Upper lobe of left lung (tissue), 6 donors: ENCODE results near the gene PANX1. TPM values are rescaled to one million over a fixed set of nuclear protein-coding genes. Genes with fewer than 3 reads are reported as not detected.

ENCODE experiments used
- ATAC-seq, 2 donors: fragments of 200-7000 bp; cut with Tn5 transposase; one replicate each; pipeline ENCODE4 v1.9.1; 2022; ENCODE audit warnings: mild to moderate bottlenecking in 2 of 2, moderate library complexity in 2 of 2; ENCODE audit not compliant: low FRiP score in 2 of 2
- DNase-seq, 2 donors: peaks; one replicate each; pipeline ENCODE4 v3.0.0-alpha.2; 2019 to 2020
- H3K27ac ChIP-seq, 4 donors: fragments of 200-600 bp; sonication (generic); one replicate each; pipeline ENCODE4 v1.5.1; 2016 to 2019
- H3K27me3 ChIP-seq, 4 donors: fragments of 200-600 bp; sonication (generic); one replicate each; pipeline ENCODE4 v1.5.1; 2017 to 2019
- H3K36me3 ChIP-seq, 4 donors: fragments of 200-600 bp; sonication (generic); one replicate each; pipeline ENCODE4 v1.5.1; 2016 to 2019
- H3K4me1 ChIP-seq, 4 donors: fragments of 200-600 bp; sonication (generic); one replicate each; pipeline ENCODE4 v1.5.1; 2018 to 2019
- H3K4me3 ChIP-seq, 4 donors: fragments of 200-600 bp; sonication (generic); one replicate each; pipeline ENCODE4 v1.5.1; 2017 to 2019; ENCODE audit warnings: mild to moderate bottlenecking in 2 of 4, moderate library complexity in 1 of 4
- H3K9me3 ChIP-seq, 4 donors: fragments of 200-600 bp; sonication (generic); one replicate each; pipeline ENCODE4 v1.5.1; 2018 to 2019
- EP300 ChIP-seq, 4 donors: sonication (generic); formaldehyde crosslinking; IDR thresholded peaks; one replicate each; pipeline ENCODE4 v1.5.1; 2017; ENCODE audit warnings: antibody characterized with exemption in 4 of 4, control low read depth in 2 of 4
- POLR2A ChIP-seq, 4 donors: fragments of 450-650 bp; IDR thresholded peaks; one replicate each; pipeline ENCODE4 v1.5.1; 2016 to 2017; ENCODE audit warnings: antibody characterized with exemption in 4 of 4, mild to moderate bottlenecking in 2 of 4
- POLR2AphosphoS5 ChIP-seq, 2 donors: sonication (generic); formaldehyde crosslinking; IDR thresholded peaks; one replicate each; pipeline ENCODE4 v1.5.1; 2017; ENCODE audit warnings: antibody characterized with exemption in 2 of 2
- WGBS, 2 donors: methylation state at CpG; one replicate each; pipeline ENCODE4 v1.1.5; 2017 to 2018; 5-methylcytosine and 5-hydroxymethylcytosine counted together
- total RNA-seq, 6 donors: library from RNA; depleted of rRNA in 4 of 6; stranded (reverse); fragments of >200 nt in 4 of 6; gene quantifications; one replicate each; pipeline versions ENCODE4 v1.1.0 to v1.2.1, GENCODE V29; 2016 to 2021
- TF ChIP-seq, protein P1 (sequence below), 6 experiments: fragments of 450-650 bp in 4 of 6; fragments of 200-600 bp in 2 of 6; sonication (generic) in 2 of 6; IDR thresholded peaks; one replicate each; pipeline ENCODE4 v1.5.1; 2016 to 2019; ENCODE audit warnings: antibody characterized with exemption in 6 of 6
- donor health status: DM: no; HTN: no; CAD: no; lungs with moderate emphysema.
- donor health status: DM: no; HTN: yes; CAD: no; lungs with severe emphysema.

PANX1 gene
- total RNA-seq, 6 donors from 2014 or later, result 7.3 to 32.2 (median 17.8) TPM

DNA sequence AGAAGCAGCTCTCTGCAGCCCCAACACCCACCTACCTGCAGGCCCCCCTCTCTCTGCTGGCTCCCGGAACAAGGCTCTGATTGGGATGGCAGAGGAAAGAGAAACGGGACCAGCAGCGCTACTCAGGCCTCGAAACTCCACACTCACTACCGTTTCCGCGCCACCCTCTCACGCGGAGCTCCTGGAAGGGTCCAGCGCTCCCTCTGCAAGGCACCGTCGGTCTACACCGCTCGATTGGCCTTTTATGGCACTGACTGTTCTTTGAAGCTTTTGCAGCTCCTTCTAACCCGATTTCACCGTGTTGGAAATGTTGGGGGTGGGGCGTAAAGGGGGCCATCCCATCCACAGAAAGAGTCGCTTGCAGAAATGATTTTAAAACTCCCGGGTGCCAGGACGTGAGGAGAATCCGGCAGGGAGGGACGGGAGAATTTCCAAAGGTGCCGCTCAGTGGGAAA lies 323 bp upstream of the PANX1 start:
- H3K9me3 ChIP-seq, result no peaks in the 10 kb centered on the region
- peaks cover 30 to 49% (median 34%) of the 10 kb centered on the region in 4 donors for H3K4me1 ChIP-seq
- peak overlapping the region; percentile 21 to 83 (median 70) for H3K4me3 ChIP-seq
- DNase-seq, result no peak
- peak overlapping the region; percentile 92 to 97 (median 96) for H3K27ac ChIP-seq
- no peaks in the 10 kb centered on the region for H3K27me3 ChIP-seq
- peak; percentile 22 to 42 for ATAC-seq
- no peaks in the 10 kb centered on the region for H3K36me3 ChIP-seq
- TF ChIP-seq POLR2A (IDR thresholded peaks at IDR 0.05) (no peak), EP300 (IDR thresholded peaks at IDR 0.05) (no peak), POLR2AphosphoS5 (IDR thresholded peaks at IDR 0.05) (no peak)
- TF ChIP-seq, protein P1, sequence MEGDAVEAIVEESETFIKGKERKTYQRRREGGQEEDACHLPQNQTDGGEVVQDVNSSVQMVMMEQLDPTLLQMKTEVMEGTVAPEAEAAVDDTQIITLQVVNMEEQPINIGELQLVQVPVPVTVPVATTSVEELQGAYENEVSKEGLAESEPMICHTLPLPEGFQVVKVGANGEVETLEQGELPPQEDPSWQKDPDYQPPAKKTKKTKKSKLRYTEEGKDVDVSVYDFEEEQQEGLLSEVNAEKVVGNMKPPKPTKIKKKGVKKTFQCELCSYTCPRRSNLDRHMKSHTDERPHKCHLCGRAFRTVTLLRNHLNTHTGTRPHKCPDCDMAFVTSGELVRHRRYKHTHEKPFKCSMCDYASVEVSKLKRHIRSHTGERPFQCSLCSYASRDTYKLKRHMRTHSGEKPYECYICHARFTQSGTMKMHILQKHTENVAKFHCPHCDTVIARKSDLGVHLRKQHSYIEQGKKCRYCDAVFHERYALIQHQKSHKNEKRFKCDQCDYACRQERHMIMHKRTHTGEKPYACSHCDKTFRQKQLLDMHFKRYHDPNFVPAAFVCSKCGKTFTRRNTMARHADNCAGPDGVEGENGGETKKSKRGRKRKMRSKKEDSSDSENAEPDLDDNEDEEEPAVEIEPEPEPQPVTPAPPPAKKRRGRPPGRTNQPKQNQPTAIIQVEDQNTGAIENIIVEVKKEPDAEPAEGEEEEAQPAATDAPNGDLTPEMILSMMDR (IDR thresholded peaks at IDR 0.05), result no peak
- WGBS, 2 donors, result 0 to 2% methylated on average over 10 to 23 of the region's 23 CpGs

DNA sequence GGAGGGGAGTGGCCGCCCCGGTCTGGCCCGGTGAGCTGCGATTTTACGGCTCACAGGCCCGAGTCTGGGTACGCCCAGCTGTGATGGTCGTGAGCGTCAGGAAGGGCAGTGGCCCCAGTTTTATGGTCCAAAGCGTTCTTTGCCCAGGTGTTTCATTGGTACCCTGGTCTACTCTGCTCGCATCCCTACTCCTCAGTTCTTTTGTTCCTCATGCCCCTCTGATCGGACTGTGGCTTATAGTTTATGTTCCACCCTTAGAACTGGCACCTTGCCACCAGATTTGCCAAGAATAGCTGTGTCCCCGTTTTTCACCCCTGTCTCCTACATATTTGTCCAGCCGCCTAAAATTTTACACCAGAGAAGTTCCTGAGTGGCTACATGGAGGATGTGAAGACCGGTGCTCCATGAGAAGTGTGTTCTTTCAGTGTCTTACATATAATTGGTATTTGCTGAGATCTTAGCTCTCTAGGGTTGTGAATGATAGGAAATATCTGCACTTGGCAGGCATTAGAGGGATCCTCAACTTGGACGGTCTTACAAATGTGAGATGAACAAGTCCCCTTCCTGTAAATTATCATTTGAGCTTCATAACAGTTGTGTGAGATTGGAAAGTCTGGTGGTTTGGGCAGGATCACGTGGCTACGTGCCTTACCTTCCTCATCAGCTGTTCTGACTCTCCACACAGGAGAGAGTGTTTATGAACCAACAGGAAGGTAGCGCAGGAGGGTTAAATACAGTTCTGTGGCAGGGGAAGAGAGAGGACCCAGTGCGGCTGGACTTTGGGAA lies 1.1 kb downstream of the PANX1 start:
- Histone ChIP-seq H3K4me1 (peaks cover 38 to 61% (median 43%) of the 10 kb centered on the region in 4 donors), H3K27ac (peak overlapping the region; percentile 92 to 97 (median 96)), H3K4me3 (peak overlapping the region; percentile 21 to 83 (median 70)), H3K36me3 (no peaks in the 10 kb centered on the region), H3K9me3 (no peaks in the 10 kb centered on the region), H3K27me3 (no peaks in the 10 kb centered on the region)
- WGBS, 2 donors, result 15 to 17% methylated on average over 13 to 14 of the region's 20 CpGs
- ATAC-seq (peak in 1 of 2 donors; percentile 81), DNase-seq (peak in 1 of 2 donors; percentile 49)
- TF ChIP-seq EP300 (IDR thresholded peaks at IDR 0.05) (no peak), POLR2A (IDR thresholded peaks at IDR 0.05) (peak in 1 of 4 donors; percentile 10)

DNA sequence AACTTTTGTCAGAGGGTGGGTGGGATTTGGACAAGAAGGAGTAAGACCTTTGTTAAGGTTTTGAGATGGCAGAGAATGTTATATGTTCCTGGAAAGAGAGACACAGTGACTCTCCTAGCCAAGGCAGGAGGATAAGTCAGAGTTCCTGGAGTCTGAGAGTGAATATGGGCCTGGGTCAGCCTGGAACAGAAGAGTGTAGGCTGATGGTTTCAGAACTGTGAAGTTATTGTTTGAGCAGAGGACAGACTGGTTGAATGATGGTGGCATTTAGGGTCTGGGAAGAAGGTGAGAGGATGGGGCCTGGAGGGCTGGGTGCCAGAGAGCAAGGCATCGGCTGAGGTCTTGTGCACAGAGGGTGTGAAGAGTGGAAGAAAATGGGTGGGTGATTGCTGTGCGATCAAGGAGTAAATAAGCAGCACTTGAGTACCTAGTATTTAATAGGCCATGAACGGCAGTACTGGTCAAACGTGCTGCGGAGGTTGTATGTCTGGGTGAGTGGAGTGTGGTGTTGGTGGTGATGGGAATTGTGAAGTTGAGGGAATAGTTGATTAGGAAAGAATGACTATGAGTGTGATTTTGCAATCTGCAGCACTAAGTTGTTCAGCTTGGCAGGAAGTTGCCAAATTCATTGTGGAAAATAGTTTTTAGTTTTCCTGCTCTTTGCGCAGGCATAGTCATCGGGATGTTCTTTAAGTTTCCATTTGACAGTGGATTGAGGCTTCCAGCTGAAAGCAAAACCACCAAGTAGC lies 1.8 kb downstream of the PANX1 start:
- ATAC-seq (peak; percentile 48 to 59), DNase-seq (peak in 1 of 2 donors; percentile 73)
- Histone ChIP-seq H3K36me3 (no peaks in the 10 kb centered on the region), H3K9me3 (no peaks in the 10 kb centered on the region), H3K4me1 (peaks cover 44 to 69% (median 49%) of the 10 kb centered on the region in 4 donors), H3K4me3 (peak overlapping the region in 3 of 4 donors; percentile 62 to 83 (median 78)), H3K27me3 (no peaks in the 10 kb centered on the region), H3K27ac (peak overlapping the region; percentile 92 to 97 (median 96))
- WGBS, 2 donors, result 38 to 53% methylated on average over 7 of the region's 7 CpGs
- TF ChIP-seq, protein P1 (IDR thresholded peaks at IDR 0.05), result no peak
- TF ChIP-seq EP300 (IDR thresholded peaks at IDR 0.05), result peak in 3 of 4 donors; percentile 13 to 91 (median 63)
- peak in 1 of 4 donors; percentile 63 for TF ChIP-seq POLR2A (IDR thresholded peaks at IDR 0.05)
- peak; percentile 69 to 92 for TF ChIP-seq POLR2AphosphoS5 (IDR thresholded peaks at IDR 0.05)

DNA sequence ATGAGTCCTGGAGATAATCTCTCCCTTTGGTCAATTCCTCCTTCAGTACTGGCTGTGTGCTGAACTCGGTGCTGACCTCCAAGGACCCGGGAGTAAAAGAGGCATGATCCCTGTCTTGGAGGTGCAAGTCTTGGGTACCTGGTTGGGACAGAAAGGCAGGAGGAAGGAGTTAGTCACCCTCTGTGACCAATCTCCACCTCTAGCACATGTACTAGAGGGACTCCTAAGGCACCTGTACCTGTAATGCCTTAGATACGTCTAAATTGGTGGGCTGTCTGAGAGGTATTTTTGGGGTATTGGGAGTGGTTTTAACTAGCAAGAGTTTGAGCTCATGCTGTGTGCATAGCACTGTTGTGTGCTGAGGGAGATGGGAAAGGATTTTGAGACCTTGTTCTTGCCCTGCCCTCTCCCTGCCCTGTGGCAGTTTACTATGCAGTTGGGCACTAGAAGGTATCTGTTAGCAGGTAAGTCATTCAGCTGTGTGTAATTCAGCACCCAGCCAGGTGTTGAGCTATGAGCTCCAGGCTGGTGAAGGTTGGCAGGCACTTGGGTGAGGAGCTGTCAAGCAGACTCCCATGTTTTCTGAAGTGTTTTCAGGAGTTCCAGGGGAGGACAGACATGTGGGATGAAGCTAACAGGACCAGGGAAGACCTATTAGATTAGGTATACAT lies 2.5 kb downstream of the PANX1 start:
- no peak for ATAC-seq
- Histone ChIP-seq H3K27me3 (no peaks in the 10 kb centered on the region), H3K27ac (peak overlapping the region; percentile 92 to 97 (median 96)), H3K36me3 (no peaks in the 10 kb centered on the region), H3K4me3 (peak overlapping the region in 3 of 4 donors; percentile 62 to 83 (median 78)), H3K4me1 (peaks cover 49 to 76% (median 51%) of the 10 kb centered on the region in 4 donors), H3K9me3 (no peaks in the 10 kb centered on the region)
- TF ChIP-seq EP300 (IDR thresholded peaks at IDR 0.05), result no peak
- 54 to 84% methylated on average over 3 of the region's 3 CpGs for WGBS, 2 donors
- no peak for DNase-seq

DNA sequence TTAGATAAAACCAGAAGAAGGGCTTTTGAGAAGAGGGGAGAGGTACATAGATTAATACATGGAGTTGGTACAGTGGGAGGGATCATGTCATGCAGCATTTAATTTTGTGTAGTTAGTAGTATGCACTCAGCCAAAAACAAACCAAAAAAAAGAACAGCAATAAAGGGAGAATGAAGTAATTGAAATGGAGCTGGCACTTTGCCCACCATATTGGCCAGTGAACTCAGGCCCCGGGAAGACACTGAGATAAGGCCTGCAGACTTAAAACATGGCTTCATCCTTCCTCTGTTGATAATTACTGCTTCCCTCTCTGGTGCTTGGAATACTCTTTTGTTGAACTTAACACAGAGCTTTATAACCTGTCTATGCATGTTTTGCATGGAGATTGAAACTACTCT lies 3.1 kb downstream of the PANX1 start:
- ATAC-seq, result no peak
- TF ChIP-seq, protein P1 (IDR thresholded peaks at IDR 0.05), result no peak
- TF ChIP-seq POLR2AphosphoS5 (IDR thresholded peaks at IDR 0.05) (no peak), POLR2A (IDR thresholded peaks at IDR 0.05) (no peak), EP300 (IDR thresholded peaks at IDR 0.05) (no peak)
- H3K4me1 ChIP-seq, result peaks cover 49 to 78% (median 51%) of the 10 kb centered on the region in 4 donors
- H3K9me3 ChIP-seq, result no peaks in the 10 kb centered on the region
- peak overlapping the region in 1 of 4 donors; percentile 83 for H3K4me3 ChIP-seq
- H3K27me3 ChIP-seq, result no peaks in the 10 kb centered on the region
- no peak for DNase-seq
- peak overlapping the region; percentile 92 to 97 (median 96) for H3K27ac ChIP-seq
- H3K36me3 ChIP-seq, result no peaks in the 10 kb centered on the region
- 27 to 35% methylated on average over 1 of the region's 1 CpG for WGBS, 2 donors
